Upper lobe of left lung (tissue), 4 donors: Measurements from ENCODE around the gene GRB14.

ENCODE experiments used
- EP300 ChIP-seq, 4 donors: sonication (generic); formaldehyde crosslinking; IDR thresholded peaks; one replicate each; pipeline ENCODE4 v1.5.1; 2017; ENCODE audit warnings: antibody characterized with exemption in 4 of 4, control low read depth in 2 of 4
- POLR2A ChIP-seq, 4 donors: fragments of 450-650 bp; IDR thresholded peaks; one replicate each; pipeline ENCODE4 v1.5.1; 2016 to 2017; ENCODE audit warnings: antibody characterized with exemption in 4 of 4, mild to moderate bottlenecking in 2 of 4
- POLR2AphosphoS5 ChIP-seq, 2 donors: sonication (generic); formaldehyde crosslinking; IDR thresholded peaks; one replicate each; pipeline ENCODE4 v1.5.1; 2017; ENCODE audit warnings: antibody characterized with exemption in 2 of 2
- TF ChIP-seq, protein P1 (sequence below), 6 experiments: fragments of 450-650 bp in 4 of 6; fragments of 200-600 bp in 2 of 6; sonication (generic) in 2 of 6; IDR thresholded peaks; one replicate each; pipeline ENCODE4 v1.5.1; 2016 to 2019; ENCODE audit warnings: antibody characterized with exemption in 6 of 6

DNA sequence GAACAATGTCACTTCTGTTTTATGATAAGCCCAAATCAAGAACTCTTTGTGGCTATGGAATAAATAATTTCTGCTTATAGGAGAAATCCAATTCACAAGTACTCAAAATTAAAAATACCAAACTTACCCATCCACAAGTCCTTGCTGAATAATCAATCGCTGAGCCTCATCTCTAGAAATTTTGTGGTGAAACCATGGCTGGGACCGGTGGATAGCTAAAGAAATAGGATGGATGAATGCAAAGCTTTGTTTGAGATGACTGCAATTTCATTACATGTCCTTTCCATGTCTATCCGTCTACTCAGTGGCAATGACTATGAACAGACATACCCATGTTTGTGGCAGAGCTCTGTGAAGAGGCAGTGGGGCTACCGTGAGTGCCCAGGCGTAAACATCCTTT is 124.4 kb downstream of the GRB14 start:
- TF ChIP-seq, protein P1, sequence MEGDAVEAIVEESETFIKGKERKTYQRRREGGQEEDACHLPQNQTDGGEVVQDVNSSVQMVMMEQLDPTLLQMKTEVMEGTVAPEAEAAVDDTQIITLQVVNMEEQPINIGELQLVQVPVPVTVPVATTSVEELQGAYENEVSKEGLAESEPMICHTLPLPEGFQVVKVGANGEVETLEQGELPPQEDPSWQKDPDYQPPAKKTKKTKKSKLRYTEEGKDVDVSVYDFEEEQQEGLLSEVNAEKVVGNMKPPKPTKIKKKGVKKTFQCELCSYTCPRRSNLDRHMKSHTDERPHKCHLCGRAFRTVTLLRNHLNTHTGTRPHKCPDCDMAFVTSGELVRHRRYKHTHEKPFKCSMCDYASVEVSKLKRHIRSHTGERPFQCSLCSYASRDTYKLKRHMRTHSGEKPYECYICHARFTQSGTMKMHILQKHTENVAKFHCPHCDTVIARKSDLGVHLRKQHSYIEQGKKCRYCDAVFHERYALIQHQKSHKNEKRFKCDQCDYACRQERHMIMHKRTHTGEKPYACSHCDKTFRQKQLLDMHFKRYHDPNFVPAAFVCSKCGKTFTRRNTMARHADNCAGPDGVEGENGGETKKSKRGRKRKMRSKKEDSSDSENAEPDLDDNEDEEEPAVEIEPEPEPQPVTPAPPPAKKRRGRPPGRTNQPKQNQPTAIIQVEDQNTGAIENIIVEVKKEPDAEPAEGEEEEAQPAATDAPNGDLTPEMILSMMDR (IDR thresholded peaks at IDR 0.05) = no peak
- no peak for TF ChIP-seq EP300 (IDR thresholded peaks at IDR 0.05)
- TF ChIP-seq POLR2AphosphoS5 (IDR thresholded peaks at IDR 0.05) = no peak
- no peak for TF ChIP-seq POLR2A (IDR thresholded peaks at IDR 0.05)
